Renal cortical epithelial cell (primary cell): ENCODE results near the gene IL1R2. TPM values are rescaled to one million over a fixed set of nuclear protein-coding genes. Genes with fewer than 3 reads are reported as not detected.
"Not testable (repeated sequence)": the region's sequence is repeated elsewhere in the genome, so short reads cannot be mapped to it uniquely, and the experiment has no call there.

Experiments
- DNase-seq: peaks from one replicate; pipeline ENCODE4 v3.0.0-alpha.2; 2011; ENCODE audit warnings: low read depth
- total RNA-seq: library from RNA; depleted of rRNA; stranded (reverse); fragments of >200 nt; gene quantifications from 2 replicates; pipeline ENCODE4 v1.2.3, GENCODE V29; 2014

Gene IL1R2
- total RNA-seq, 1 donor from 2014 or later: 0.89 TPM

- DNase-seq: peak; percentile 97
Observed at GRCh38 chr2:101998896-101999789, 7.4 kb downstream of the IL1R2 start.

DNA sequence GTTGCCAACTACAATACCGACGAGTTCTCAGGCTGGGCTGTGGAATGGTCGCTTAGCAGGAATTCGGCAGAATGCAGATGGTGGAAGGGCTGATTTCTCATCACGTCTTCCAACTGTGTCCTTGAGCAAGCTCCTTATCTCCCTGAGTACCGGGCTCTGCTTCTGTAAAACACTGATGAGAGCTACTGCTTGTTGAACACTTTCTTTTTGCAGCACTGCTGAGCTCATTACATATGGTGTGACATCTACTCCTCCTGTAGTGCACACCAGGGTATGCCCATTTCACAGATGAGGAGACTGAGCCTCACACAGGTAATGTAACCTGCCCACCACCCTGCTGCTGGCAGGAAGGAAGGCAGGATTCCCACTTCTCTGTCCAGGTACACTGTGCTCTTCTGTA is 8.3 kb downstream of the IL1R2 start:
- no peak for DNase-seq

GRCh38 chr2:102000813-102001766 is 9.3 kb downstream of the IL1R2 start:
- peak; percentile 72 for DNase-seq

GRCh38 chr2:102001767-102002142 is 10.0 kb downstream of the IL1R2 start:
- DNase-seq: peak; percentile 73

- DNase-seq: no peak
Observed at GRCh38 chr2:102002228-102002627, 10.5 kb downstream of the IL1R2 start.

DNA sequence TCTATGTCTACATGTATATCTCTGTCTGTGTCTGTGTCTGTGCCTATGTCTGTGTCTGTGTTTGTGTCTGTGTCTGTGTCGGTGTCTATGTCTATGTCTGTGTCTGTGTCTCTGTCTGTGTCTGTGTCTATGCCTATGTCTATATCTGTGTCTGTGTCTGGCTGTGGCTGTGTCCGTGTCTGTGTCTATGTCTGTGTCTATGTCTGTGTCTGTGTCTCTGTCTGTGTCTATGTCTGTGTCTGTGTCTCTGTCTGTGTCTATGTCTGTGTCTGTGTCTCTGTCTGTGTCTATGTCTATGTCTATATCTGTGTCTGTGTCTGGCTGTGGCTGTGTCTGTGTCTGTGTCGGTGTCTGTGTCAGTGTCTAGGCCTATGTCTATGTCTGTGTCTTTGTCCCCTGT is 11.1 kb downstream of the IL1R2 start:
- DNase-seq: not testable (repeated sequence)

- DNase-seq: no peak
Observed at GRCh38 chr2:102003696-102004095, 11.9 kb downstream of the IL1R2 start.

DNA sequence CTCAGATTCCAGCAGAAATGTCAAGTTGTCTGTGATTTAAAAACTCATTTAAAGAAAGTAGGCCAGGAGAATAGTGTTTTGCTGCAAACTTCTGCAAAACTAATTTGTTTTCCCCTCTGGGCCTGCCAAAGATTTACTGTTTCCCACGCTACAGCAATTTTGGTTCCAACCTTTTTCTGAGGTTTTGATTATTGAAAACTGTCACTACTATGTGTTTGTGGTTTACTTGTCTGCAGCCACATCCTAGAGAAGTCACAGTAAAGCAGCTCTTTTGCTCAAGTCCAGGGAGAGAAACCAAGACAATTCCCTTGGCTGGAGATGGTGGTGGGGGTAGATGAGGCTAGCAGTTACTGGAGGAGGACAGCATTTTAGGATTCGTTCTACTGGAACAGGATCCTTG is 12.8 kb downstream of the IL1R2 start:
- no peak for DNase-seq

GRCh38 chr2:102005449-102005848 is 13.7 kb downstream of the IL1R2 start:
- no peak for DNase-seq

GRCh38 chr2:102005989-102006885 is 14.5 kb downstream of the IL1R2 start:
- DNase-seq: peak; percentile 49

GRCh38 chr2:102006886-102007278 is 15.1 kb downstream of the IL1R2 start:
- DNase-seq: no peak

DNA sequence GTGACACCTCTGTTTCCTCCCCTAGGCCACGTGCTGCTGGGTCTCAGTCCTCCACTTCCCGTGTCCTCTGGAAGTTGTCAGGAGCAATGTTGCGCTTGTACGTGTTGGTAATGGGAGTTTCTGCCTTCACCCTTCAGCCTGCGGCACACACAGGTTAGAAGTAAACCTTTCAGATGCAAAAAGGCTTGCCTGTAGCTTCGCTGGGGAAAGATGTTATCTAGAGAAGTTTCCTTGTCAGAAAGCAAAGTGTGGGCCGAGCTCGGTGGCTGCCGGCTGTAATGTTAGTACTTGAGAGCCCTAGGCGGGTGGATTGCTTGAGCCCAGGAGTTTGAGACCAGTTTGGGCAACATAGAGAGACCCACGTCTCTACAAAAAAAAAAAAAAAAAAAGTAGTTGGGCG is 16.7 kb downstream of the IL1R2 start:
- DNase-seq: no peak

- no peak for DNase-seq
Observed at GRCh38 chr2:102009557-102009956, 17.8 kb downstream of the IL1R2 start.

DNA sequence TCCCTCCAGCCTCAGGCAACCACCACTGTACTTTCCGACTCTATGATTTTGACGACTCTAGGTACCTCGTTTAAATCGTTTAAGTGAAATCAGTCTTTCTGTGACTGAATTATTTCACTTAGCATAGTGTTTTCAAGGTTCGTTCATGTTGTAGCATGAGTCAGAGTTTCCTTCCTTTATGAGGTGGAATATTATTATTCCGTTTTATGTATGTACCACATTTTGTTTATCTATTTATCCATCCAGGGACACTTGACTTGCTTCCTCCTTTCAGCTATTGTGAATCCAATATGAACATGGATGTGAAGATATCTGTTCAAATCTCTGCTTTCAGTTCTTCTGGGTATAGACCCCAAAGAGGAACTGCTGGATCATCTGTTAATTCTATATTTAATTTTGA is 19.1 kb downstream of the IL1R2 start:
- DNase-seq: no peak

DNA sequence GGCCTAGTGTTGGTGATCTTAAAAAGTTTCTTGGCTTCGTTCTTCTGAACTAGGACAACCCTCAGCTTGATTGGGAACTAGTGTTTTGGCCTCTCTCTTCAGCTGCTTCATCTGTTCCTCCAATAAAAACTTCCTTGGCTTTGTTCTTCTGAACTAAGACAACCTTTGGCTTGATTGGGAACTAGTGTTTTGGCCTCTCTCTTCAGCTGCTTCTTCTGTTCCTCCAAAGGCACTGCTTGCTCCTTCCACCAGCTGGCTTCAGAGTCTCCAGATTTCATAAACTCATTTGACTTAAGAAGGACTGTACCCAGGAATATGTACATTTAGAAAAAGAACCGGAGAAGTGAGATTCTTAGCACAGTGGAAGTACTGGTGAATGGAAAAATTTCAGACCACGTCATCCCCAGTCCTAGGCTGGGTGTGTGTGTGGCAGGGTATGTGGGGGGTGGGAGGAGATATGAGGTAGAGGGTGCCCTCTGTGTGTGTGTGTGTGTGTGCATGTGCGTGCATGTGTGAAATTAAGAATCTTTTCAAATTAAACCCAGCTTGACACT is 20.4 kb downstream of the IL1R2 start:
- DNase-seq: no peak

- DNase-seq: peak; percentile 52
Observed at GRCh38 chr2:102013206-102014040, 21.7 kb downstream of the IL1R2 start.

- DNase-seq: no peak
Observed at GRCh38 chr2:102014041-102014345, 22.2 kb downstream of the IL1R2 start.

DNA sequence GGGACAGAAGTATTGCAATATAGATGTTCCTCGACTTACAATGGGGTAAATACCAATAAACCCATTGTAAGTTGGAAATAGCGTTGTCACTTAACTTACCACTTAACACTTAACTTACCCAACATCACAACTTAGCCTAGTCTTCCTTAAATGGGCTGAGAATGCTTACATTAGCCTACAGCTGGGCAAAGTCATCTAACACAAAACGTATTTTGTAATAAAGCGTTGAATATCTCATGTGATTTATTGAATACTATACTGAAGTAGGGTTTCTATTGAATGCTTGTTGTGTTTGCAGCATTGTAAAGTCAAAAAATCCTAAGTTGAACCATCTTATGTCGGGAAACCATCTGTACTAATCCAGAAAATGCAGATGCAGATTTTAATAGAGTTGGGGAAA is 23.6 kb downstream of the IL1R2 start:
- no peak for DNase-seq

DNA sequence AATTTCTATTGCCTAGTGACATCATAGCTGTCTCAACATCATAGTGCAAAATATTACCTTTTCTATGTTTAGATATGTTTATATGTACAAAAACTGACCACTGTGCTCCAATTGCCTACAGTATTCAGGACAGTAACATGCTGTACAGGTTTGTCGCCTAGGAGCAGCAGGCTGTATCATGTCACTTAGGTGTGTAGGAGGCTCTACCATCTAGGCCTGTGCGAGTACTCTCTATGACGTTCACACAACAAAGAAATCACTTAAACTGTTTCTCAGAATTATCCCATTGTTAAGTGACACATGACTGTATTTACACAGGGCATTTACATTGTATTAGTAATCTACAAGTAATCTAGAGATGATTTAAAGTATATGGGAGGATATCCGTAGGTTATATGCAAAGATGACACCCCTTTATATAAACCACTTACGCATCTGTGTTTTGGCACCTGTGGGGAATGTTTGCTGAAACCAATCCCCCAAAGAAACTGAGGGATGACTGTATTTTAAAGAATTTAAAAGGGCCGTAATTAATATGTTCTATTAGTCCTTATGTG is 24.7 kb downstream of the IL1R2 start:
- DNase-seq: no peak

- no peak for DNase-seq
Observed at GRCh38 chr2:102018823-102019445, 27.2 kb downstream of the IL1R2 start.
